CD8-positive, alpha-beta memory T cell (primary cell): ENCODE results near the gene PUM2. TPM values are rescaled to one million over a fixed set of nuclear protein-coding genes. Genes with fewer than 3 reads are reported as not detected.
A peak's percentile ranks its signal among the peaks of the same experiment; 100 is the strongest.
"Not testable (repeated sequence)": the region's sequence is repeated elsewhere in the genome, so short reads cannot be mapped to it uniquely, and the experiment has no call there.

Source experiments
- CTCF ChIA-PET: fragments of 350-600 bp; sonication (Branson Sonifier 250); formaldehyde crosslinking; loops from one replicate; lab custom pipeline; 2021; ENCODE audit warnings: antibody characterized with exemption; lab: Charles Lee
- POLR2A ChIA-PET: fragments of 350-600 bp; sonication (Branson Sonifier 250); formaldehyde crosslinking; loops from one replicate; lab custom pipeline; 2021; ENCODE audit warnings: antibody characterized with exemption; lab: Charles Lee
- DNase-seq, 5 donors: peaks; one replicate each; pipeline versions ENCODE4 v3.0.0 to v3.0.0-alpha.2; 2020 to 2022; ENCODE audit warnings: mixed read lengths in 1 of 5
- H3K27ac ChIP-seq: one replicate; pipeline ENCODE4 v1.7.0; 2013; ENCODE audit warnings: low read depth, mild to moderate bottlenecking, low read length, moderate library complexity
- H3K27me3 ChIP-seq: 2 replicates; pipeline ENCODE4 v1.7.0; 2013; ENCODE audit warnings: low read length, mild to moderate bottlenecking; ENCODE audit not compliant: insufficient read depth, poor library complexity, severe bottlenecking
- H3K36me3 ChIP-seq: 2 replicates; pipeline ENCODE4 v1.7.0; 2013; ENCODE audit warnings: mild to moderate bottlenecking, low read length, moderate library complexity; ENCODE audit not compliant: insufficient read depth
- H3K4me1 ChIP-seq: 2 replicates; pipeline ENCODE4 v1.7.0; 2013; ENCODE audit warnings: mild to moderate bottlenecking, low read length, moderate library complexity; ENCODE audit not compliant: insufficient read depth
- H3K4me3 ChIP-seq: 2 replicates; pipeline ENCODE4 v1.7.0; 2013; ENCODE audit warnings: mild to moderate bottlenecking, low read length
- H3K9me3 ChIP-seq: 2 replicates; pipeline ENCODE4 v1.7.0; 2013; ENCODE audit warnings: mild to moderate bottlenecking, low read length
- H3K27ac Mint-ChIP-seq, 8 donors: one replicate each; pipeline ENCODE4 v1.8.0; 2020 to 2021; ENCODE audit warnings: mixed read lengths in 8 of 8, mild to moderate bottlenecking in 6 of 8, inconsistent platforms in 3 of 8, moderate library complexity in 3 of 8
- H3K27me3 Mint-ChIP-seq, 2 donors: one replicate each; pipeline ENCODE4 v1.8.0; 2020 to 2021; ENCODE audit warnings: mixed read lengths in 2 of 2, mild to moderate bottlenecking in 1 of 2, moderate library complexity in 1 of 2
- H3K36me3 Mint-ChIP-seq, 3 donors: one replicate each; pipeline ENCODE4 v1.8.0; 2020 to 2021; ENCODE audit warnings: mixed read lengths in 3 of 3, inconsistent platforms in 1 of 3, mild to moderate bottlenecking in 1 of 3
- H3K4me1 Mint-ChIP-seq, 3 donors: one replicate each; pipeline ENCODE4 v1.8.0; 2020 to 2021; ENCODE audit warnings: mixed read lengths in 3 of 3, inconsistent platforms in 1 of 3, mild to moderate bottlenecking in 1 of 3
- H3K4me3 Mint-ChIP-seq, 7 donors: one replicate each; pipeline ENCODE4 v1.8.0; 2020 to 2021; ENCODE audit warnings: mixed read lengths in 7 of 7, mild to moderate bottlenecking in 6 of 7, moderate library complexity in 4 of 7, inconsistent platforms in 2 of 7
- H3K9me3 Mint-ChIP-seq, 5 donors: one replicate each; pipeline ENCODE4 v1.8.0; 2020 to 2022; ENCODE audit warnings: mixed read lengths in 5 of 5, mild to moderate bottlenecking in 3 of 5, moderate library complexity in 2 of 5, inconsistent platforms in 1 of 5
- polyA plus RNA-seq: library from polyadenylated mRNA; unstranded; fragments of 300-500 nt; fragmentation: Illumina TruSeq; gene quantifications from one replicate; pipeline ENCODE4 v1.2.3, GENCODE V29; 2021
- total RNA-seq, 2 experiments: library from RNA; stranded (reverse); gene quantifications; one replicate each; pipeline ENCODE4 v1.2.3, GENCODE V29; 2021

PUM2 gene
- total and polyA plus RNA-seq, 3 experiments from 2014 or later: 17.0 to 121 (median 120) TPM

DNA sequence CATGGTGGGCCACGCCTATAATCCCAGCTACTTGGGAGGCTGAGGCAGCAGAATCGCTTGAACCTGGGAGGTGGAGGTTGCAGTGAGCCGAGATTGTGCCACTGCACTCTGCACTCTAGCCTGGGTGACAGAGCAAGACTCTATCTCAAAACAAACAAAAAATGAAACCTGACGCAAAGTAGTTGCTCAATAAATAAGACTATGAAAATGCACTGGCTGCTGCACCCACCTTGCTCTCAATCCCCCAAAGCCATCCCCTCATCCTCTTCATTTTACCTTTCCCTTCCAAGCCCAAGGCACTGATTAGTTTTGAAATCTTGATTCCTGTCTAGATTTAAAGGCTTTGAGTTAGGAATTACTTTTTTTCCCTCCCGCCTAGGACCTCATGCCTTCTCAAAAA lies 107.0 kb downstream of the PUM2 start:
- peak overlapping the region in 1 of 8 donors; percentile 42 for H3K27ac Mint-ChIP-seq
- H3K36me3 Mint-ChIP-seq: peaks cover 0 to 21% (median 8%) of the 10 kb centered on the region in 3 donors
- H3K9me3 ChIP-seq, H3K4me3 ChIP-seq, H3K36me3 ChIP-seq, H3K27ac ChIP-seq, POLR2A ChIA-PET, H3K9me3 Mint-ChIP-seq, DNase-seq, CTCF ChIA-PET, H3K27me3 ChIP-seq, H3K4me1 ChIP-seq: not testable (repeated sequence)
- H3K27me3 Mint-ChIP-seq: peaks cover 4 to 14% of the 10 kb centered on the region in 2 donors
- H3K4me3 Mint-ChIP-seq: peak overlapping the region in 1 of 7 donors; percentile 55
- peaks cover 0 to 11% (median 10%) of the 10 kb centered on the region in 3 donors for H3K4me1 Mint-ChIP-seq

DNA sequence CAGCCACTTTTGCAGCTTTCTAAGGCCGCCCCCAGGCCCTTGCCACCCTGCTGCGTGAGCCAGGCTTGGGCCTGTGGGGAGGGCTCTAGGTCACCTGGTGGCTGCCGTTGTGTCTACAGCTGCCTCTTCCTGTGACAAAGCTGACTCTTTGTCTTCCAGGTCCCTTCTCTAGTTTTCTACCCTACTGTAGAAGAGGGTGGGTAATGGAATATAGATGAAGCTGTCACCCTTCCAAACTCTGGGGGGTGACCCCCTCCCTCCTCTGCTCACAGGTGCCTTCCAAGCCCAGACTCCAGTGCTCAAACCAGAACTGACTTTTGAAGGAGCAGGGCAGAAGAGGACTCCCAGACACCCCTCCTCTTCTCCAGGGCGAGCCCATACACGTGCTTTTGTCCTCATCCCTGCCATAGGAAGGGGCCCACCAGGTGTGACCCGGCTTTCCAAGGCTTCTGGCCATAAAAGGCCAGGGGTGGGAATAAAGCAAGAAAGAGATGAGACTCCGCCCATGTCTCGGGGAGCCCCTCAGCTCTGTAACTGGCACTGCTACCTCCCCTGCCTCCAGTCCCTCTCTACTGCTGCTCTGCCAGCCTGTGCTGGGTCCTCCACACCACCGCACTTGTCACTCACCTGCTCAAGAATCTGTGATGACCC lies 107.8 kb downstream of the PUM2 start:
- ChIA-PET POLR2A (no interaction called here), CTCF (interaction anchor here (1.3 kb wide), 1 partner anchor 35 kb away, joined by 3 read pairs; no protein-coding TSS in a partner anchor)
- Histone ChIP-seq H3K4me1 (no peaks in the 10 kb centered on the region), H3K27me3 (no peaks in the 10 kb centered on the region), H3K36me3 (no peaks in the 10 kb centered on the region), H3K9me3 (no peaks in the 10 kb centered on the region), H3K4me3 (no peak overlapping the region), H3K27ac (no peak overlapping the region)
- peaks cover 0 to 11% (median 10%) of the 10 kb centered on the region in 3 donors for H3K4me1 Mint-ChIP-seq
- no peak for DNase-seq
- peaks cover 4 to 18% of the 10 kb centered on the region in 2 donors for H3K27me3 Mint-ChIP-seq
- peak overlapping the region in 1 of 7 donors; percentile 25 for H3K4me3 Mint-ChIP-seq
- H3K36me3 Mint-ChIP-seq: peaks cover 0 to 17% (median 4%) of the 10 kb centered on the region in 3 donors
- no peak overlapping the region for H3K27ac Mint-ChIP-seq
- H3K9me3 Mint-ChIP-seq: no peaks in the 10 kb centered on the region

DNA sequence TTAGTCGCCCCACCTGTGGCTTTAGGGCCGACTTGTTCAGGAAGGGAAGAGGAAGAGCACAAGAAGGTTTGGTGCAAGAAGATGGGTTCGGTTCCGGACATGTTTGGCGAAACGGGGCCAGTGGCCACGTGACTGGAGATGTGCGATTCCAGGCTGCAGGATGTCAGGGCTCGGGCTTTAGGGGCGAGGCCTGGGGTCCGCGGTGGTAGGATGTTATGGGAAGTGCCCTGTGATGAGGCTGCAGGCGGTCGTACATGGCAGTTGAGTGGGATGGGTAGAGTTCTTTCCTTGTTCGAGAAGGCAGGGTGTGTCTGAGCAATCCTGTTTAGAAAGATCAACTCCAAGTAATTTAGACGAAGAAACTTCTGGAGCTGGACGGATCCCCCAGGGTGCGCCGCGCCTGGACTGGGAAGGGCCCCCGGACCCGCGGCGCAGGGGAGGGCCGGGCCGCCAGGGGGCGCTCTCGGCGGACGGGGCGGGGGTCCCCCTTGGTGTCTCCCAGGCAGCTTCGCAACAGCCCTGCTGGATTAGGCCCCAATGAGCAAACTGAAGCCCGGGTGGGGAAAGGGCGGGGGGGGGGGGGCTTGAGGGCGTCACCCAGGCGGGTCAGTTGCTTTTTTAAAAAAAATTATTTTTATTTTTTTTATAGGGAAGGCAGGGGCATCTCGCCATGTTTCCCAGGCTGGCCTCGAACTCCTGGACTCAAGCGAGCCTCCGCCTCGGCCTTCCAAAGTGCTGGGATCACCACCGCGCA lies 108.5 kb downstream of the PUM2 start:
- ChIA-PET POLR2A (no interaction called here), CTCF (interaction anchor here (0.7 to 1.3 kb wide), 2 partner anchors 11 to 35 kb away, joined by 3 to 4 read pairs; no protein-coding TSS in a partner anchor)
- no peaks in the 10 kb centered on the region for H3K36me3 ChIP-seq
- H3K27me3 Mint-ChIP-seq: peaks cover 10 to 25% of the 10 kb centered on the region in 2 donors
- H3K4me3 Mint-ChIP-seq: peak overlapping the region in 5 of 7 donors; percentile 38 to 82 (median 46)
- H3K27me3 ChIP-seq: no peaks in the 10 kb centered on the region
- no peak overlapping the region for H3K27ac ChIP-seq
- no peaks in the 10 kb centered on the region for H3K9me3 ChIP-seq
- H3K4me1 Mint-ChIP-seq: peaks cover 0 to 11% (median 10%) of the 10 kb centered on the region in 3 donors
- no peaks in the 10 kb centered on the region for H3K9me3 Mint-ChIP-seq
- H3K27ac Mint-ChIP-seq: peak overlapping the region in 3 of 8 donors; percentile 4 to 66 (median 11)
- H3K4me3 ChIP-seq: no peak overlapping the region
- peaks cover 0 to 10% (median 4%) of the 10 kb centered on the region in 3 donors for H3K36me3 Mint-ChIP-seq
- no peaks in the 10 kb centered on the region for H3K4me1 ChIP-seq
- DNase-seq: peak in 2 of 5 donors; percentile 9 to 11

DNA sequence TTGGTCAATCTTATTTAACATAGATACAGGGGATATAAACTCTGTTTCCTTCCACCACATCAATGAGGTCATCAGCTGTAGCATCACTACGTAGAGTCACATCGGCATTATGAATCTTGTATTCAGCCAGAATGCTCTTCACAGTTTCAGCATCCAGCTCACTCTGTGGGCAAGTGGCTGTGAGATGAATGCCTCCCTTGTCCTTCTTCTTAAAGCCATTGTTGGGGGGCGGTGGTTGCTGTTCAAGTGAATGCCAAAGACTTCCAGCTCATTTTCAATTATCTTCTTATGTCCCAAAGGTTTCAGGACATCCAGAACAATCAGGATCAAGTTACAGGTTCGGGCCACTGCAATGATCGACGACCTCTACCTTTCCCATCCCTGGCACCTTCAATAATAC lies 110.4 kb downstream of the PUM2 start:
- H3K27ac ChIP-seq, H3K9me3 Mint-ChIP-seq, H3K27me3 ChIP-seq, H3K27ac Mint-ChIP-seq, DNase-seq, CTCF ChIA-PET, POLR2A ChIA-PET, H3K36me3 ChIP-seq, H3K4me3 ChIP-seq, H3K4me1 ChIP-seq, H3K9me3 ChIP-seq, H3K4me3 Mint-ChIP-seq: not testable (repeated sequence)
- H3K27me3 Mint-ChIP-seq: peaks cover 15 to 38% of the 10 kb centered on the region in 2 donors
- H3K4me1 Mint-ChIP-seq: peaks cover 0 to 11% (median 10%) of the 10 kb centered on the region in 3 donors
- peaks cover 0 to 12% (median 0%) of the 10 kb centered on the region in 3 donors for H3K36me3 Mint-ChIP-seq

DNA sequence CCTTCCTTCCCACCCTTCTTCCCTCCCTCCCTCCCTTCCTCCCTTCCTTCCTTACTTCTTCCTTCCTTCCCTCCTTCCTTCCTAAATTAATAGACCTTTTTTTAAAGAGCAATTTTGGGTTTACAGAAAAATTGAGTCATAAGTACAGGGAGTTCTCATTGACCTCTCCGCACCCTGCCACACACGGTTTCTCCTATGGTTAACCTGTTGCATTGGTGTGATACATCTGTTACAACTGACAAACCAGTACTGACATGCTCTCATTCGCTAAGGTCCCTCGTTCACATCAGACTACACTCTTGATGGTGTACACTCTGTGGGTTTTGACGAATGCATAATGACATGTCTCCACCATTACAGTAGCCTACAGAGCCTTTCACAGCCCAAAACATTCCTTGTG lies 114.1 kb downstream of the PUM2 start:
- no peaks in the 10 kb centered on the region for H3K9me3 Mint-ChIP-seq
- H3K9me3 ChIP-seq: no peaks in the 10 kb centered on the region
- POLR2A ChIA-PET: no interaction called here
- no peak overlapping the region for H3K27ac Mint-ChIP-seq
- CTCF ChIA-PET: no interaction called here
- no peak for DNase-seq
- H3K4me3 ChIP-seq: no peak overlapping the region
- no peak overlapping the region for H3K4me3 Mint-ChIP-seq
- peaks cover 15 to 52% of the 10 kb centered on the region in 2 donors for H3K27me3 Mint-ChIP-seq
- no peaks in the 10 kb centered on the region for H3K27me3 ChIP-seq
- H3K4me1 ChIP-seq: no peaks in the 10 kb centered on the region
- peaks cover 0 to 1% (median 1%) of the 10 kb centered on the region in 3 donors for H3K4me1 Mint-ChIP-seq
- no peak overlapping the region for H3K27ac ChIP-seq
- no peaks in the 10 kb centered on the region for H3K36me3 ChIP-seq
- peaks cover 0 to 12% (median 0%) of the 10 kb centered on the region in 3 donors for H3K36me3 Mint-ChIP-seq

DNA sequence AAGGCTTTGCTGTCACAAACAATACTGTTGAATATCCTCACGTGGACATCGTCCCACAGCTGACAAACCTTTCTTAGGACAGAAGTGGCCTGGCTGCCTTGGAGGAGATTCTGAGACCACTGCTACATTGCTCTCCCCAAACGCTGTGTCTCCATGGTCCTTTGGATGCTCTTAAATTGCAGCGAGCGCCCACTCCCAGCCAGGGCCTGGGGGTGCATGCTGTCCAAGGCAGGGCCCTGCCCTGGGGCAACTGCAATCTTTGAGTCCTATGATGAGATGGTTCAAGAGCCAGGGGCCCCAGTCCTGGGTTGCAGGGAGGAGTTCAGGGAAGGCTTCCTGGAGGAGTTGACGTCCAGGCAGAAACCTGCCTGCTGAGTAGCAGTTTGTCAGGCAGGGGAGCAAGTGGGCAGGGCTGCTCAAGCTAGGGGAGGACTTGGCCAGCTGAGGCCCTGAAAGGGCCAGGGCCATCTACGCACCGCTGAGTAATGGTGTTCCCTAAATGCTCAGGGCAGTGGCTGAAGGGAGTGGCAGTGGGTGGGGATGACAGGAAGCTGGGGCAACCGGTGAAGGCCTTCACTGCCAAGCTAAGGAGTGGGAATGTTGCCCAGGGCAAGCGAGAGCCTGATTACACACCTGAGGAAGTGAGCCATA lies 114.9 kb downstream of the PUM2 start:
- peaks cover 13 to 56% of the 10 kb centered on the region in 2 donors for H3K27me3 Mint-ChIP-seq
- H3K27ac Mint-ChIP-seq: no peak overlapping the region
- CTCF ChIA-PET: no interaction called here
- H3K4me3 Mint-ChIP-seq: no peak overlapping the region
- H3K27ac ChIP-seq: no peak overlapping the region
- H3K36me3 ChIP-seq: no peaks in the 10 kb centered on the region
- DNase-seq: no peak
- no peaks in the 10 kb centered on the region for H3K4me1 Mint-ChIP-seq
- H3K27me3 ChIP-seq: no peaks in the 10 kb centered on the region
- POLR2A ChIA-PET: no interaction called here
- no peaks in the 10 kb centered on the region for H3K9me3 Mint-ChIP-seq
- no peaks in the 10 kb centered on the region for H3K4me1 ChIP-seq
- H3K9me3 ChIP-seq: no peaks in the 10 kb centered on the region
- H3K36me3 Mint-ChIP-seq: peaks cover 0 to 12% (median 0%) of the 10 kb centered on the region in 3 donors
- no peak overlapping the region for H3K4me3 ChIP-seq

DNA sequence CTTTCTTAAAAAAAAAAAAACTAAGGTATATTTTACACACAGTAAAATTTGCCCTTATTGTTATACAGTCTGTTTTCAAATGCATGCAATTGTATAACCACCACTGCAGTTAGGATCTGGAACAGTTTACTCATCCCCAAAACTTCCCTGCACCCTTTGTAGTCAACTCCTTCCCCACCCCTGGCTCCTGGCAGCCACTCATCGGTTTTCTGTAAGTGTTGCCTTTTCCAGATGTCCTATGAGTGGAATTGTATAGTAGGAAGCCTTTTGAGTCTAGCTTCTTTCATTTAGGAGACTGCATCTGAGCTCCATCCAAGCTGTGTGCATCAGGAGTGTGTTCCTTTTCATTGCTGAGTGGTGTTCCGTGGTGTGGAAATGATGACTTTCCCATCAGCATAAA lies 116.0 kb downstream of the PUM2 start:
- H3K4me1 Mint-ChIP-seq, H3K4me3 Mint-ChIP-seq, H3K36me3 ChIP-seq, H3K9me3 ChIP-seq, H3K9me3 Mint-ChIP-seq, H3K27me3 ChIP-seq, H3K27ac ChIP-seq, CTCF ChIA-PET, POLR2A ChIA-PET, H3K4me1 ChIP-seq, H3K4me3 ChIP-seq, DNase-seq: not testable (repeated sequence)
- H3K27me3 Mint-ChIP-seq: peaks cover 13 to 55% of the 10 kb centered on the region in 2 donors
- peaks cover 0 to 12% (median 0%) of the 10 kb centered on the region in 3 donors for H3K36me3 Mint-ChIP-seq
- peak overlapping the region in 1 of 8 donors; percentile 54 for H3K27ac Mint-ChIP-seq
